ENCODE data around the gene SORCS2.

Gene SORCS2

DNA sequence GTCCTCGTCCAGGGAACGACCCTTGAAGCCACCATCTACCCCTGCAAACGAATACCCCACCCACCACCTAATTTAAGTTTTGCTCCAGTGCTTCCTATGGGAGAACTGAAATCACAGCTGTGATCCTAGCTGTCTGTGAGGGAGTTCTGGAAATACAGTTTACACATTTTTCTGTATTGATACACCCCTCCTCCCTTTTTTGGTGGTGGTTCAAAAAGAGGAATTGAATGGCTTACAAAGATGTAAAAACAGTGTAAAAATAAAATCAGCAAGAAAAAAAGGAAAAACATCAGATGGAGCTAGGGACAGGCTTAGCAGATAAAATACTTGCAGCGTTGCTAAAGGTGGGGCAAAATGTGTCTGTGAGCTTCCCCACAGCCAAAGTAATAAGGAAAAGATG is 86.6 kb downstream of the SORCS2 start:
- TF ChIP-seq TAF1 (IDR thresholded peaks at IDR 0.05; ENCODE audit: borderline replicate concordance, insufficient read depth, low read length) (no peak), SIN3A (IDR thresholded peaks at IDR 0.05; ENCODE audit: borderline replicate concordance, insufficient read depth, low read length) (no peak), FOXP2 (optimal IDR thresholded peaks at IDR 0.05; ENCODE audit: borderline replicate concordance, extremely low read depth, extremely low read length, insufficient read depth) (no peak), POLR2AphosphoS5 (IDR thresholded peaks at IDR 0.05; ENCODE audit: low read depth, low read length) (no peak)
- TF ChIP-seq, protein P1, sequence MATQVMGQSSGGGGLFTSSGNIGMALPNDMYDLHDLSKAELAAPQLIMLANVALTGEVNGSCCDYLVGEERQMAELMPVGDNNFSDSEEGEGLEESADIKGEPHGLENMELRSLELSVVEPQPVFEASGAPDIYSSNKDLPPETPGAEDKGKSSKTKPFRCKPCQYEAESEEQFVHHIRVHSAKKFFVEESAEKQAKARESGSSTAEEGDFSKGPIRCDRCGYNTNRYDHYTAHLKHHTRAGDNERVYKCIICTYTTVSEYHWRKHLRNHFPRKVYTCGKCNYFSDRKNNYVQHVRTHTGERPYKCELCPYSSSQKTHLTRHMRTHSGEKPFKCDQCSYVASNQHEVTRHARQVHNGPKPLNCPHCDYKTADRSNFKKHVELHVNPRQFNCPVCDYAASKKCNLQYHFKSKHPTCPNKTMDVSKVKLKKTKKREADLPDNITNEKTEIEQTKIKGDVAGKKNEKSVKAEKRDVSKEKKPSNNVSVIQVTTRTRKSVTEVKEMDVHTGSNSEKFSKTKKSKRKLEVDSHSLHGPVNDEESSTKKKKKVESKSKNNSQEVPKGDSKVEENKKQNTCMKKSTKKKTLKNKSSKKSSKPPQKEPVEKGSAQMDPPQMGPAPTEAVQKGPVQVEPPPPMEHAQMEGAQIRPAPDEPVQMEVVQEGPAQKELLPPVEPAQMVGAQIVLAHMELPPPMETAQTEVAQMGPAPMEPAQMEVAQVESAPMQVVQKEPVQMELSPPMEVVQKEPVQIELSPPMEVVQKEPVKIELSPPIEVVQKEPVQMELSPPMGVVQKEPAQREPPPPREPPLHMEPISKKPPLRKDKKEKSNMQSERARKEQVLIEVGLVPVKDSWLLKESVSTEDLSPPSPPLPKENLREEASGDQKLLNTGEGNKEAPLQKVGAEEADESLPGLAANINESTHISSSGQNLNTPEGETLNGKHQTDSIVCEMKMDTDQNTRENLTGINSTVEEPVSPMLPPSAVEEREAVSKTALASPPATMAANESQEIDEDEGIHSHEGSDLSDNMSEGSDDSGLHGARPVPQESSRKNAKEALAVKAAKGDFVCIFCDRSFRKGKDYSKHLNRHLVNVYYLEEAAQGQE (IDR thresholded peaks at IDR 0.05; ENCODE audit: insufficient read depth in 1 of 2, low read depth in 2 of 2, low read length in 2 of 2) = no peak

DNA sequence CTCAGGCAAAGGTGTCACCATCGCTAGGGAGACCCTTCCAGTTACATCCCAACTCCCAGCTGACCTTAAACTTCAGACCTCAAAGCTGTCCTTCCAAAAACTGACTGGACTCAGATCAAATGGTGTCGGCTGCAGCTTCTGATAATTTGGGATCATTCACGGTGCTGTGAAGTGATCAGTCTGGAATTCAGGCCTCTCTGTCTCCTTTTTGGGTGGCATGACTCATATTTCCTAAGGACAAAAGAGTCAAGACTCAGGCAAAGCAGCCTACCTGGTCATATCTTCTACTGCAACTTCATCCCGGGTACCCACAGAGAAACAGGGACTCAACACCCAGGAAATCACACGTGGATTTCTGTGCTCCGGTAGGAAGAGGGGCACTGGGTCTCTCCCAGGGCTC is 87.6 kb downstream of the SORCS2 start:
- TF ChIP-seq POLR2AphosphoS5 (IDR thresholded peaks at IDR 0.05; ENCODE audit: low read depth, low read length) = no peak
- TF ChIP-seq, protein P1 (IDR thresholded peaks at IDR 0.05; ENCODE audit: insufficient read depth in 1 of 2, low read depth in 2 of 2, low read length in 2 of 2) = no peak
- TF ChIP-seq FOXP2 (optimal IDR thresholded peaks at IDR 0.05; ENCODE audit: borderline replicate concordance, extremely low read depth, extremely low read length, insufficient read depth) = no peak
- TF ChIP-seq TAF1 (IDR thresholded peaks at IDR 0.05; ENCODE audit: borderline replicate concordance, insufficient read depth, low read length) = no peak
- TF ChIP-seq SIN3A (IDR thresholded peaks at IDR 0.05; ENCODE audit: borderline replicate concordance, insufficient read depth, low read length) = no peak

DNA sequence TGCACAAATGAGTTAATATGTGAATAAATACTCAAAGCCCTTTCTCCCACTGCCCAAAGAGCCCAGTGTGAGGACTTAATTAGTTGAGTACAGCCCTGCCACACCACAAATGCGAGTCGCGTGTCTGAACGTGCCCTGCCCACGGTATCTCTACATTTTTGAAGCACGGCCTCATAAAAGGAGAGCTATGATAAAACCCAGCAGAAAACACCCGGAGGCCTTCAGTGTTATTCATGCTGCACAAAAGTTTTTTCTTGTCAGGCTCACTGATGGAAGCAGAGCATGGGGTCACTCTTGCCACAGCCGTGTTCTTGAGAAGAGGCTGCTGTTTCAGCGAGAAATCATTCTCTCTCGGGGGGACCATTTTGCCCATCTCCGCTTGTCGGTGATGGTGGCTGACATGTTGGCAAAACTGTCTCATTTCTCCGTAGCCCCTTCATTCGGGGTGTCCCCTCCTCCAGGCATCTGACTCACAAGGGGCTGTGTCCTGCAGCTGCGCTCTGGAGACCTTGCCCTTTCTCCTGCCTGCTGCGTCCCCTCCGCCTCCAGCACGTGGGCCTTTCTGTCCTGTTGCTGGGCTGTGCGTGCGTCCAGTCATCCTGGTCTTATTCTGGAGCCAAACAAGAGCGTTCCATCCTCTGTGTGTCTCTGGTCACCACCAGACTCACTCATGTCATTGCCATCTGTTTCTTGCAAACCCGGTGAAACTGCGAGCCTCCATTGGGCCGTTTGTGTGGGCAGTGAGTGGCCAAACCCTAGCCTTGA is 88.8 kb downstream of the SORCS2 start:
- TF ChIP-seq SIN3A (IDR thresholded peaks at IDR 0.05; ENCODE audit: borderline replicate concordance, insufficient read depth, low read length) (no peak), FOXP2 (optimal IDR thresholded peaks at IDR 0.05; ENCODE audit: borderline replicate concordance, extremely low read depth, extremely low read length, insufficient read depth) (no peak), TAF1 (IDR thresholded peaks at IDR 0.05; ENCODE audit: borderline replicate concordance, insufficient read depth, low read length) (no peak), POLR2AphosphoS5 (IDR thresholded peaks at IDR 0.05; ENCODE audit: low read depth, low read length) (no peak)
- TF ChIP-seq, protein P1 (IDR thresholded peaks at IDR 0.05; ENCODE audit: insufficient read depth in 1 of 2, low read depth in 2 of 2, low read length in 2 of 2) = no peak

DNA sequence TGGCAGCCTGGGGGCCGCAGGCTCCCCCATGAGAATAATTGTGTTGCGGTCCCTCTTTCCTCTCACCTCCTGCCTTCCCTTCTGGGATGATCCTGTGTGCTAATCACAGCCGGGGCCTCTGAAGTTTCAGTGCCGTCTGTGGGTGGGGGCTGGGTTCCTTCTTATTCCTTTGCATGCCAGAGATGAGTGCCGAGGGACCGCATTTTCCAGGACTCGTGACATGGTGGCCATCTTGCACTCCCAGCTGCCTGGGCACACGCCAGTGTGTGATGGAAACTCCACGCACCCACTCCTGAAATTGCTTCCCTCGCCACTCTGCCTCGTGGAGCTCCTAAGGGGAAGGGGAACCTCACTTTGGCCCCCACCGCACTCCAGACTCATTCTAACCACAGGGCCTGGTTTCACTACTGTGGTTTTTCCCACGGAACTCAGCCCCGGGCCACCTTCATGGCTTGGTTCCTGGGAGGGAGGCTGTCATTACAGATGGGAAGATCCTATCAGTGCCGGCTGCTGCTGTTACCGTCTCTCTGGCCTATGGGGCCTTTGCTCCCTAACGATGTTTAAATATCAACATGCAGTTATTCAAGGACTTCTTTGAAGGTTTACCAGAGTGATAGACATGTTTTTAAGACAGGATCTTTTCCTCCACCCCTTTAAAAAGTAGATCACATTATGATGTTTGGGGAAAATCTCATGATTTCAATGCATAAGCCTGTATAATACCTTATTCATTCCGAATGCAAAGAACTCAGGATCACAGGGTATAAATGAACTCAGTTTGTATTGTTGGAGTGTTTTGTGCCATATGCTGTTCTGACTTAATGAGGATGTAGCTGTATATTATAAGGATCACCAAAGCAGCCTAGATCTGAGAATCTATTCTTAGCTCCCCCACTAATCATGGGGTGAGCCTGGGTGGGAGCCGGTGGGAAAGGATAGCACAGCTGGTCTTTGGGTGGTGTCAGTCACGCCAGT is 89.6 kb downstream of the SORCS2 start:
- 0 out of 2 replicates have a peak, but pooled peaks have one; percentile 78 for TF ChIP-seq SIN3A (IDR thresholded peaks at IDR 0.05; ENCODE audit: borderline replicate concordance, insufficient read depth, low read length)
- TF ChIP-seq FOXP2 (optimal IDR thresholded peaks at IDR 0.05; ENCODE audit: borderline replicate concordance, extremely low read depth, extremely low read length, insufficient read depth) = no peak

DNA sequence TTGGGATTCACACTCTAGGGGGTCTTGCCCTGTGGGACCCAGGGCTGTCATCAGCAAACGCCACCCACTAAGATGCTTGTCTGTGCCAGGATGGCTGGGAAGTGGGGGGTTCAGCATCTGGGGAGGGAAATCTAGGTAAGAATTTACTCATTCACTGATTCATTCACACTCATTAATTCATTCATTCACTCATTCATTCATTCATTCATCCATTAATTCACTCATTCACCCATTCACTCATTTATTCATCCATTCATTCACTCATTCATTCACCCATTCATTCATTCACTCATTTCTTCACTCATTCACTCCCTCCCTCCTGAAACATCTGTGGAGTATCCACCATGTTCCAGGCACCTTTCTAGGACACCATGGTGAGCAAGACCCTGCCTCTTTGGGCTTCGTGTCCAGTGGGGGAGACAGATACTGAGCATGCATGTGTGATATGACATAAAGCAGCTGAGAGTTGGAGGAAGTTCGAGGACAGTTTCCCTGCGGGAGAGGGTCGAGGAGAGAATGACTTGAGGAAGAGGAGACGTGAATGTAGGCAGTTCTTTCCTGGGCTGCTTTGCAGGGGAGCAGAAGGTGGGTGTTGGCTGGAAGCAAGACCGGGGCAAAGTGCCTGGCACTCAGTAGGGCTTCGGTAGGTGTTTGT is 90.6 kb downstream of the SORCS2 start:
- no peak for TF ChIP-seq POLR2AphosphoS5 (IDR thresholded peaks at IDR 0.05; ENCODE audit: low read depth, low read length)
- TF ChIP-seq TAF1 (IDR thresholded peaks at IDR 0.05; ENCODE audit: borderline replicate concordance, insufficient read depth, low read length) = no peak
- no peak for TF ChIP-seq SIN3A (IDR thresholded peaks at IDR 0.05; ENCODE audit: borderline replicate concordance, insufficient read depth, low read length)
- TF ChIP-seq, protein P1 (IDR thresholded peaks at IDR 0.05; ENCODE audit: insufficient read depth in 1 of 2, low read depth in 2 of 2, low read length in 2 of 2) = no peak
- no peak for TF ChIP-seq FOXP2 (optimal IDR thresholded peaks at IDR 0.05; ENCODE audit: borderline replicate concordance, extremely low read depth, extremely low read length, insufficient read depth)

All from PFSK-1 (cell line).